Measurements from ENCODE around the gene DNAJC4. TPM values are rescaled to one million over a fixed set of nuclear protein-coding genes. Genes with fewer than 3 reads are reported as not detected.

DNAJC4 gene
- total and polyA plus RNA-seq, 9 of the 15 experiments (the other 6 are each of a cell fraction or from before 2014, with no cell fraction given): 4.0 to 32.6 (median 19.9) TPM

GRCh38 chr11:64185693-64186491, 44.5 kb upstream of the DNAJC4 start, which contains the start of gene STIP1 (continued):
- TF ChIP-seq, protein P1, sequence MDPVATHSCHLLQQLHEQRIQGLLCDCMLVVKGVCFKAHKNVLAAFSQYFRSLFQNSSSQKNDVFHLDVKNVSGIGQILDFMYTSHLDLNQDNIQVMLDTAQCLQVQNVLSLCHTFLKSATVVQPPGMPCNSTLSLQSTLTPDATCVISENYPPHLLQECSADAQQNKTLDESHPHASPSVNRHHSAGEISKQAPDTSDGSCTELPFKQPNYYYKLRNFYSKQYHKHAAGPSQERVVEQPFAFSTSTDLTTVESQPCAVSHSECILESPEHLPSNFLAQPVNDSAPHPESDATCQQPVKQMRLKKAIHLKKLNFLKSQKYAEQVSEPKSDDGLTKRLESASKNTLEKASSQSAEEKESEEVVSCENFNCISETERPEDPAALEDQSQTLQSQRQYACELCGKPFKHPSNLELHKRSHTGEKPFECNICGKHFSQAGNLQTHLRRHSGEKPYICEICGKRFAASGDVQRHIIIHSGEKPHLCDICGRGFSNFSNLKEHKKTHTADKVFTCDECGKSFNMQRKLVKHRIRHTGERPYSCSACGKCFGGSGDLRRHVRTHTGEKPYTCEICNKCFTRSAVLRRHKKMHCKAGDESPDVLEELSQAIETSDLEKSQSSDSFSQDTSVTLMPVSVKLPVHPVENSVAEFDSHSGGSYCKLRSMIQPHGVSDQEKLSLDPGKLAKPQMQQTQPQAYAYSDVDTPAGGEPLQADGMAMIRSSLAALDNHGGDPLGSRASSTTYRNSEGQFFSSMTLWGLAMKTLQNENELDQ (CRISPR knock-in tag; IDR thresholded peaks at IDR 0.05; ENCODE audit: borderline replicate concordance): no peak
- TF ChIP-seq RBM22 (IDR thresholded peaks at IDR 0.05; ENCODE audit: low read depth, low read length, poor library complexity, severe bottlenecking) (no peak), RBM39 (optimal IDR thresholded peaks at IDR 0.05; ENCODE audit: low read depth, low read length) (no peak), FOXJ3 (CRISPR knock-in tag; IDR thresholded peaks at IDR 0.05) (no peak), MITF (IDR thresholded peaks at IDR 0.05) (no peak), SAFB (IDR thresholded peaks at IDR 0.05; ENCODE audit: borderline replicate concordance, low read depth, low read length) (no peak), ZNF311 (CRISPR knock-in tag; IDR thresholded peaks at IDR 0.05) (no peak), MXD1 (CRISPR knock-in tag; IDR thresholded peaks at IDR 0.05; ENCODE audit: borderline replicate concordance, poor library complexity, severe bottlenecking) (no peak), PHF8 (IDR thresholded peaks at IDR 0.05; ENCODE audit: borderline replicate concordance, low read length) (no peak), ZNF76 (CRISPR knock-in tag; IDR thresholded peaks at IDR 0.05; ENCODE audit: borderline replicate concordance) (no peak), UBTF (IDR thresholded peaks at IDR 0.05; ENCODE audit: borderline replicate concordance in 1 of 2, low read depth in 2 of 2, low read length in 2 of 2) (peak in 1 of 2 experiments; percentile 46; a peak in 1 of 4 replicates), IRF9 (tag; IDR thresholded peaks at IDR 0.05) (no peak), ERF (CRISPR knock-in tag; IDR thresholded peaks at IDR 0.05) (no peak), ZNF586 (CRISPR knock-in tag; conservative IDR thresholded peaks at IDR 0.05) (no peak), RBM17 (IDR thresholded peaks at IDR 0.05; ENCODE audit: borderline replicate concordance, low read depth, low read length) (no peak), ZSCAN32 (CRISPR knock-in tag; IDR thresholded peaks at IDR 0.05) (no peak)
- TF ChIP-seq, protein P2, sequence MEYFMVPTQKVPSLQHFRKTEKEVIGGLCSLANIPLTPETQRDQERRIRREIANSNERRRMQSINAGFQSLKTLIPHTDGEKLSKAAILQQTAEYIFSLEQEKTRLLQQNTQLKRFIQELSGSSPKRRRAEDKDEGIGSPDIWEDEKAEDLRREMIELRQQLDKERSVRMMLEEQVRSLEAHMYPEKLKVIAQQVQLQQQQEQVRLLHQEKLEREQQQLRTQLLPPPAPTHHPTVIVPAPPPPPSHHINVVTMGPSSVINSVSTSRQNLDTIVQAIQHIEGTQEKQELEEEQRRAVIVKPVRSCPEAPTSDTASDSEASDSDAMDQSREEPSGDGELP (CRISPR knock-in tag; IDR thresholded peaks at IDR 0.05; ENCODE audit: borderline replicate concordance): peak; percentile 25; the same call in 1 of the 2 replicates
